Astrocyte (in vitro differentiated cells and primary cell): ENCODE data around the gene XPO1. TPM values are rescaled to one million over a fixed set of nuclear protein-coding genes. Genes with fewer than 3 reads are reported as not detected.

Source experiments
- DNase-seq: peaks from one replicate; pipeline ENCODE4 v3.0.0-alpha.2; 2010; ENCODE audit warnings: low read depth
- FAIRE-seq: peaks from 2 replicates; lab custom pipeline; 2011; peaks lifted over from hg19 to GRCh38; lab: Jason Lieb, UNC
- H2AFZ ChIP-seq: 2 replicates; pipeline ENCODE4 v1.6.0; 2012; ENCODE audit warnings: low read depth, low read length, inconsistent platforms
- H3K27ac ChIP-seq: 2 replicates; pipeline ENCODE4 v1.5.1; 2011; ENCODE audit warnings: low read depth, low read length, inconsistent platforms
- H3K27me3 ChIP-seq: 2 replicates; pipeline ENCODE4 v1.6.0; 2011; ENCODE audit warnings: low read length, inconsistent platforms; ENCODE audit not compliant: insufficient read depth
- H3K36me3 ChIP-seq: 2 replicates; pipeline ENCODE4 v1.5.1; 2011; ENCODE audit warnings: low read length, inconsistent platforms; ENCODE audit not compliant: insufficient read depth
- H3K4me1 ChIP-seq: 2 replicates; pipeline ENCODE4 v1.5.1; 2011; ENCODE audit warnings: low read length, inconsistent platforms; ENCODE audit not compliant: insufficient read depth
- H3K4me2 ChIP-seq: 2 replicates; pipeline ENCODE4 v1.6.0; 2012; ENCODE audit warnings: low read length, inconsistent platforms
- H3K4me3 ChIP-seq: 2 replicates; pipeline ENCODE4 v1.5.1; 2011; ENCODE audit warnings: low read depth, mild to moderate bottlenecking, low read length, inconsistent platforms; ENCODE audit not compliant: insufficient read depth
- H3K79me2 ChIP-seq: 2 replicates; pipeline ENCODE4 v1.6.0; 2012; ENCODE audit warnings: mild to moderate bottlenecking, low read length, inconsistent platforms; ENCODE audit not compliant: insufficient read depth
- H3K9ac ChIP-seq: 2 replicates; pipeline ENCODE4 v1.6.0; 2012; ENCODE audit warnings: mild to moderate bottlenecking, low read length, inconsistent platforms
- H3K9me3 ChIP-seq: 2 replicates; pipeline ENCODE4 v1.5.1; 2012; ENCODE audit warnings: low read depth, mild to moderate bottlenecking, low read length, inconsistent platforms; ENCODE audit not compliant: insufficient read depth
- H4K20me1 ChIP-seq: 2 replicates; pipeline ENCODE4 v1.6.0; 2012; ENCODE audit warnings: low read length, inconsistent platforms; ENCODE audit not compliant: insufficient read depth
- H3K27ac Mint-ChIP-seq: one replicate; pipeline ENCODE4 v1.8.0; 2021; ENCODE audit warnings: mild to moderate bottlenecking, mixed read lengths; ENCODE audit not compliant: unreplicated experiment
- H3K27me3 Mint-ChIP-seq: one replicate; pipeline ENCODE4 v1.8.0; 2021; ENCODE audit warnings: low read depth, mixed read lengths; ENCODE audit not compliant: unreplicated experiment
- H3K36me3 Mint-ChIP-seq: one replicate; pipeline ENCODE4 v1.8.0; 2021; ENCODE audit warnings: low read depth, mixed read lengths; ENCODE audit not compliant: unreplicated experiment
- H3K4me1 Mint-ChIP-seq: one replicate; pipeline ENCODE4 v1.8.0; 2021; ENCODE audit warnings: low read depth, mixed read lengths; ENCODE audit not compliant: unreplicated experiment
- H3K4me3 Mint-ChIP-seq: one replicate; pipeline ENCODE4 v1.8.0; 2021; ENCODE audit warnings: mild to moderate bottlenecking, moderate library complexity, mixed read lengths; ENCODE audit not compliant: unreplicated experiment
- H3K9me3 Mint-ChIP-seq: one replicate; pipeline ENCODE4 v1.8.0; 2021; ENCODE audit warnings: mild to moderate bottlenecking, mixed read lengths; ENCODE audit not compliant: unreplicated experiment
- EZH2 ChIP-seq: IDR thresholded peaks from 2 replicates; pipeline ENCODE4 v1.6.1; 2012; ENCODE audit warnings: mild to moderate bottlenecking, low read length, inconsistent platforms; ENCODE audit not compliant: insufficient read depth
- total RNA-seq: library from RNA; stranded (reverse); gene quantifications from 2 replicates; pipeline ENCODE4 v1.2.1, GENCODE V29; 2021
- TF ChIP-seq, protein P1 (sequence below): IDR thresholded peaks from 2 replicates; pipeline ENCODE4 v1.5.1; 2011; ENCODE audit warnings: low read depth, mild to moderate bottlenecking, inconsistent platforms, low read length, moderate library complexity; ENCODE audit not compliant: insufficient read depth

Gene XPO1
- total RNA-seq, 1 donor from 2014 or later, result 128 TPM

DNA sequence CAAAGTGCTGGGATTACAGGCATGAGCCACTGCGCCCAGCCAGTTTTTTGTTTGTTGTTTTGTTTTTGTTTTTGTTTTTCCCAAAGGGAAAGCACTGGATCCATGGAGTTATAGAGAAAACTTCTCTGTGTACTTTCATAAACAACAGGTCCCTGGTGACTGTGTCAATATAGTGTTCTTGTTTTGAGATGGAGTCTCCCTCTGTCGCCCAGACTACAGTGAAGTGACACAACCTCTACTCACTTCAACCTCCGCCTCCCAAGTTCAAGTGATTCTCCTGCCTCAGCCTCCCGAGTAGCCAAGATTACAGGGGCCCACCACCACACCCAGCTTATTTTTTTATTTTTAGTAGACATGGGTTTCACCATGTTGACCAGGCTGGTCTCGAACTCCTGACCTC, 83.8 kb downstream of the XPO1 start:
- H2AFZ ChIP-seq, result no peak overlapping the region
- peaks cover 98% of the 10 kb centered on the region for H3K79me2 ChIP-seq
- no peak overlapping the region for H3K4me2 ChIP-seq
- no peaks in the 10 kb centered on the region for H3K36me3 ChIP-seq
- no peaks in the 10 kb centered on the region for H3K27me3 ChIP-seq
- H3K9me3 ChIP-seq, result no peaks in the 10 kb centered on the region
- no peak overlapping the region for H3K27ac ChIP-seq
- H4K20me1 ChIP-seq, result peaks cover 87% of the 10 kb centered on the region
- no peak overlapping the region for H3K4me3 ChIP-seq
- H3K27me3 Mint-ChIP-seq, result no peaks in the 10 kb centered on the region
- no peak for TF ChIP-seq EZH2
- TF ChIP-seq, protein P1, sequence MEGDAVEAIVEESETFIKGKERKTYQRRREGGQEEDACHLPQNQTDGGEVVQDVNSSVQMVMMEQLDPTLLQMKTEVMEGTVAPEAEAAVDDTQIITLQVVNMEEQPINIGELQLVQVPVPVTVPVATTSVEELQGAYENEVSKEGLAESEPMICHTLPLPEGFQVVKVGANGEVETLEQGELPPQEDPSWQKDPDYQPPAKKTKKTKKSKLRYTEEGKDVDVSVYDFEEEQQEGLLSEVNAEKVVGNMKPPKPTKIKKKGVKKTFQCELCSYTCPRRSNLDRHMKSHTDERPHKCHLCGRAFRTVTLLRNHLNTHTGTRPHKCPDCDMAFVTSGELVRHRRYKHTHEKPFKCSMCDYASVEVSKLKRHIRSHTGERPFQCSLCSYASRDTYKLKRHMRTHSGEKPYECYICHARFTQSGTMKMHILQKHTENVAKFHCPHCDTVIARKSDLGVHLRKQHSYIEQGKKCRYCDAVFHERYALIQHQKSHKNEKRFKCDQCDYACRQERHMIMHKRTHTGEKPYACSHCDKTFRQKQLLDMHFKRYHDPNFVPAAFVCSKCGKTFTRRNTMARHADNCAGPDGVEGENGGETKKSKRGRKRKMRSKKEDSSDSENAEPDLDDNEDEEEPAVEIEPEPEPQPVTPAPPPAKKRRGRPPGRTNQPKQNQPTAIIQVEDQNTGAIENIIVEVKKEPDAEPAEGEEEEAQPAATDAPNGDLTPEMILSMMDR, result no peak
- no peak overlapping the region for H3K9ac ChIP-seq
- H3K27ac Mint-ChIP-seq, result no peak overlapping the region
- FAIRE-seq (no peak), DNase-seq (no peak)
- peaks cover 4% of the 10 kb centered on the region for H3K4me1 Mint-ChIP-seq
- no peak overlapping the region for H3K4me3 Mint-ChIP-seq
- H3K36me3 Mint-ChIP-seq, result peaks cover 6% of the 10 kb centered on the region
- no peaks in the 10 kb centered on the region for H3K9me3 Mint-ChIP-seq
- H3K4me1 ChIP-seq, result no peaks in the 10 kb centered on the region

DNA sequence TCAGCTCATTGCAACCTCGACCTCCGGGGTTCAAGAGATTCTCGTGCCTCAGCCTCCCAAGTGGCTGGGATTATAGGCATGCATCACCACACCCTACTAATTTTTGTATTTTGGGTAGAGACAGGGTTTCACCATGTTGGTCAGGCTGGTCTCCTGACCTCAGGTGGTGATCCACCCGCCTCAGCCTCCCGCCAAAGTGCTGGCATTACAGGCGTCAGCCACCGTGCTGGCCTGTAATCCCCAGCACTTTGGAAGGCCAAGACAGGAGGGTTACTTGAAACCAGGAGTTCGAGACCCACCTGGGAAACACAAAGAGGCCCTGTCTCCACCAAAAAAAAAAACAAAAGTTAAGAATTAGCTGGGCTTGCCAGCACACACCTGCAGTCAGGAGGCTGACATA, 85.8 kb downstream of the XPO1 start:
- H3K27me3 Mint-ChIP-seq, result no peaks in the 10 kb centered on the region
- DNase-seq, result no peak
- H3K27ac Mint-ChIP-seq, result peak overlapping the region; percentile 4
- no peaks in the 10 kb centered on the region for H3K9me3 Mint-ChIP-seq
- H3K36me3 Mint-ChIP-seq, result peaks cover 6% of the 10 kb centered on the region
- peaks cover 1% of the 10 kb centered on the region for H3K4me1 Mint-ChIP-seq
- H3K79me2 ChIP-seq, result peaks cover 98% of the 10 kb centered on the region
- no peaks in the 10 kb centered on the region for H3K27me3 ChIP-seq
- H2AFZ ChIP-seq, result no peak overlapping the region
- no peaks in the 10 kb centered on the region for H3K4me1 ChIP-seq
- no peak overlapping the region for H3K4me3 Mint-ChIP-seq
- TF ChIP-seq, protein P1, result no peak
- TF ChIP-seq EZH2, result no peak
- H3K4me2 ChIP-seq, result no peak overlapping the region
- no peak for FAIRE-seq
- H3K4me3 ChIP-seq, result no peak overlapping the region
- no peaks in the 10 kb centered on the region for H3K36me3 ChIP-seq
- H3K9ac ChIP-seq, result no peak overlapping the region
- no peaks in the 10 kb centered on the region for H3K9me3 ChIP-seq
- no peak overlapping the region for H3K27ac ChIP-seq
- H4K20me1 ChIP-seq, result peaks cover 87% of the 10 kb centered on the region

DNA sequence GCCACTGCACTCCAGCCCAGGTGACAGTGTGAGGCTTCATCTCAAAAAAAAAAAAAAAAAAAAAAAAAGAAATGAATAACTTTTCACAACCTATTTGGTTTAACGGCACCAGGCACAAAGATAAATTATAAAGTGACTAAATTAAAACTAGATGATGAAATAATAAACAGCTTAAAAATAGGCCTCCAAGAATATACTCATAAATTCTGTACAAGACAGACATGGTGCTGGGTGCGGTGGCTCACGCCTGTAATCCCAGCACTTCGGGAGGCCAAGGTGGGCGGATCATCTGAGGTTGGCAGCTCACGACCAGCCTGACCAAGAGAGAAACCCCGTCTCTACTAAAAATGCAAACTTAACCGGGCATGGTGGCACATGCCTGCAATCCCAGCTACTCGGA, 87.0 kb downstream of the XPO1 start:
- no peak for TF ChIP-seq EZH2
- TF ChIP-seq, protein P1, result no peak
- no peaks in the 10 kb centered on the region for H3K27me3 ChIP-seq
- Mint-ChIP-seq H3K4me1 (no peaks in the 10 kb centered on the region), H3K36me3 (peaks cover 7% of the 10 kb centered on the region), H3K27me3 (no peaks in the 10 kb centered on the region), H3K27ac (no peak overlapping the region), H3K9me3 (no peaks in the 10 kb centered on the region), H3K4me3 (no peak overlapping the region)
- no peak overlapping the region for H3K27ac ChIP-seq
- no peaks in the 10 kb centered on the region for H3K36me3 ChIP-seq
- H3K79me2 ChIP-seq, result peaks cover 98% of the 10 kb centered on the region
- no peaks in the 10 kb centered on the region for H3K9me3 ChIP-seq
- H3K4me2 ChIP-seq, result no peak overlapping the region
- H2AFZ ChIP-seq, result no peak overlapping the region
- H3K9ac ChIP-seq, result no peak overlapping the region
- H3K4me3 ChIP-seq, result no peak overlapping the region
- FAIRE-seq (no peak), DNase-seq (no peak)
- peaks cover 86% of the 10 kb centered on the region for H4K20me1 ChIP-seq
- H3K4me1 ChIP-seq, result no peaks in the 10 kb centered on the region
